Hematopoietic multipotent progenitor cell (in vitro differentiated cells): ENCODE results near the gene GOLIM4. TPM values are rescaled to one million over a fixed set of nuclear protein-coding genes. Genes with fewer than 3 reads are reported as not detected.
"Not testable (repeated sequence)": the region's sequence is repeated elsewhere in the genome, so short reads cannot be mapped to it uniquely, and the experiment has no call there.

Experiments used
- DNase-seq, 3 donors: peaks; one replicate each; pipeline ENCODE4 v3.0.0-alpha.2; 2011 to 2015; ENCODE audit warnings: low read depth in 2 of 3, low spot score in 2 of 3
- total RNA-seq: library from RNA; depleted of rRNA; stranded (reverse); fragments of >200 nt; gene quantifications from one replicate; pipeline ENCODE4 v1.2.3, GENCODE V29; 2012

Gene GOLIM4
- total RNA-seq, 1 donor, result 22.1 TPM

GRCh38 chr3:168049367-168049974, 46.3 kb downstream of the GOLIM4 start:
- no peak for DNase-seq

DNA sequence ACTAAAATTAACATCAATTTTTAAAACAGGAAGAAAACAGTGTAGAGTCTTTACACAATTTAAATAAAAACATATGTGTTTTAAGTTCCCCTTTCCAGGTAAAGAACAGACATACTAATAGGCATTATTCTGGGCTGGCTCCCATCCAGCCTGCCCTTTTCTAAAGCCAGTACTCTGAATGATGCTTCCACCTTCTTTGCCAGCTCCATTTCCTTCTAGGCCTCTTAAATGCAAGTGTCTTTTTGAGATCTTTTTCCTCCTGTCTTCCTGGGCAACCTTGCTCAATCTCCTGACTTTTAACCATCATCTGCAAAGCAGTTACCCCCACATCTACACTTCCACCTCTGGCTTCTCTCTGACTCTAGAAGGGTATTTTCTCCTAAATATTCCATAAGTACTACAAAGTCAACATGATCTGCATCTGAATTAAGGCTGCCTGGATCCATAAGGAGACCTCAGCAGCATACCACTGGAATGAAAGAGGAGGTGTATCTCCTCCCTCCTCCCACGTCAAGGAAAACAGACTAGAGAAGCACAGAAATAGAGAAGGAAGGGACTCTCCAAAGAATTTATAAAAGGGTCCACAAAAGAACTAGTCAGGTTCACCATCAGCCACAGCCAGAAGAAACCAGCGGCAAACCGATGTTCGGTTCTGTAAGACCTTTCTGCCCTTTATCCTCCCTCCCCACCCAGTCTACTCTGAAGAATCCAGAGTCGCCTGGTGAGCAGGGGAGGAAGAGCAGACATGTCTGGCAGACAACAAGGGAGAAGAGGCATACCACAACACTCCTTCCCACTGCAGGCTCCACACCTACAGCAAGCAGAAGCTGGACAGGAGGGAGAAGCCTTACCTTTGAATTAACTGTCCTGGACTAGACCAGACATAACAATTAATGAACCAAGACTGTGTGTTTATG, 47.1 kb downstream of the GOLIM4 start:
- peak in 1 of 3 donors; percentile 31 for DNase-seq

DNA sequence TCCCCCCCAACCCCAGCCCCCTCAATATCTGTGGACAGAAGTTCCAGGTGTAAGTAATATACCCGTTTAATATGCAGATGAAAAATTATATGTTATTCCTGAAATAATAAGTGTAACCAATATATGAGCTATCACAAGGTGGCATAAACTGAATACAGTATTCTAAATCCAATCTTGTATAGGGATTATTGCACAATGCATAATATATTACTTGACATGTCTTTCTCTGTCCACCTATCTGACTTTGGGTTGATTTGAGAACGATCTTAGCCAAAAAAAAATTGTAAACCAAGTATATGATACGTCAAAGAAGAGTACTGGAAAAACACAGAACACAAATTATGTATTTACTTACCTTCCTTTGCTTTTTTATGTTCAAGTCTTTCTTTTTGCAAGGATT, 47.8 kb downstream of the GOLIM4 start:
- DNase-seq, result no peak

- DNase-seq, result peak in 2 of 3 donors; percentile 67 to 89
Measured at GRCh38 chr3:168047190-168047795, 48.4 kb downstream of the GOLIM4 start.

DNA sequence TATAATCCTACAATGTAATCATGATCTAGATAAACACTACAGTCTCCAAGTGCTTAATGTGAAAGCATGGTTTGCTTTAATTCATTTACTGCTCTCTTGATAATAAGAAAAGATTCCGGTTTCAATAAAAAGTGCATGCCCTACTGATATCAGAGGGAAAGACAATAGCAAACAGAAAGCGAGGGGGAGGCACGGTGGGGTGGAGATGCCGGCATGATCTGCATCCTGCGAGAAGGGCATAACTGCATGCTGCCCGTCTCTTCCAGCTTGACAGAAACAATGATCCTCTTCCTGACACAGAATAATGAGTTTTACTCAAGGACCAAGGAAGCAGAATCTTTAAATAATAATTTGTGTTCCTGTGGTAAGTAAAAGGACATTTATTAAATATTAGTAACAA, 51.7 kb downstream of the GOLIM4 start:
- DNase-seq, result no peak

DNA sequence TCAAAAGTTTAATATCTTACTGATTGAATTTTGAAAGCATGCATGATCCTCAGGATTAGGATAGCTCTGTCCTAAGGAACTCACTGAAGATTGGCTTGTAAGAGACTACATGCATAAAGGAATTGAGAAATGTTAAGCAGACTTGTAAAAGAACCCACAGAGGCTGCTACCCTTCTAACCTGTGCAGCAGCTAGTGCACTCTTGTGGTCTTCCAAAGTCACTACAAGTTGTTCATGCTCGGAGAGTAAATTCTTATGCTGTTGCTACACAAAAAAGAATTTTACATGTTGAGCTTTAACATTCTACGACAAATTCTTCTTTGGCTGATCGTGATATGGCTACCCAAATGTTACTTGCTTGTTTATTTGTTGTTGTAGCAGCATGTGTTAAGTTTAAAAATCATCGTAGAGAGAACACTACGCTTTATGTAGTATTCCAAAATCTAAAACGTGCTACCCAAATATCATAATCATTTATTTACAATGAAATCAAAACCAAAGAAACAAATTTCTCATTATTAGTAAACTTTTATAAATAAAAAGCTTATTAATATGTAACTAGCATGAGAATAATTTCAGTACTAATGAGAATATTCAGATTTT, 55.0 kb downstream of the GOLIM4 start:
- peak in 2 of 3 donors; percentile 37 to 76 for DNase-seq

- DNase-seq, result no peak
Measured at GRCh38 chr3:168037020-168037419, 58.7 kb downstream of the GOLIM4 start.

GRCh38 chr3:168036619-168037018, 59.1 kb downstream of the GOLIM4 start:
- no peak for DNase-seq

DNA sequence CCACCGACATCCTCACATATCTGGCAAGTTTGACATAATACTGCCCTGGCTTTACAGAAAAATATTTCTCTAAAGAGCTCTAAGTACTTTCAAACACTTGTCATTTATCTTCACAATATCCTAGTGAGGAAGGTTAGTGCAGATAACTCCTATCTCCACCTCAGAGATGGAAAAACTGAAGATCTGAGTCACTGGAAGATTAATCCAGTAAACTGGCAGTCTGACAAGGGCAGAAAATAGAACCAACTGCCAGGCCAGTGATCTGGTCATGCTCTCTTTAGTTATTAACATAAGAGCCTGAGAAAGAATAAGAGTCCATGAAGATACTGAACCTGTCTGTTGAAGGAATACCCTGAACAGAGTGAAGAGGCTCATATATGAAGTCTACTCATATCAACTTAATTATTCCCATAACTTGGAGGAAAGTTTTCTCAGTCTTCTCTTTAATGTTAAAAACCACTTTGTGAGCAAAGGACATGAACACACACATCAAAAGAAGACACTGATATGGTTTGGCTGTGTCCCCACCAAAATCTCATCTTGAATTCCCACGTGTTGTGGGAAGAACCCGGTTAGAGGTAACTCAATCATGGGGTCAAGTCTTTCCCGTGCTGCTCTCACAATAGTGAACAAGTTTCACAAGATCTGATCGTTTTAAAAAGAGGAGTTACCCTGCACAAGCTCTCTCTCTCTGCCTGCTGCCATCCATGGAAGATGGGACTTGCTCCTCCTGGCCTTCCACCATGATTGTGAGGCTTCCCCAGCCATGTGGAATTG, 61.4 kb downstream of the GOLIM4 start:
- peak in 1 of 3 donors; percentile 7 for DNase-seq

DNA sequence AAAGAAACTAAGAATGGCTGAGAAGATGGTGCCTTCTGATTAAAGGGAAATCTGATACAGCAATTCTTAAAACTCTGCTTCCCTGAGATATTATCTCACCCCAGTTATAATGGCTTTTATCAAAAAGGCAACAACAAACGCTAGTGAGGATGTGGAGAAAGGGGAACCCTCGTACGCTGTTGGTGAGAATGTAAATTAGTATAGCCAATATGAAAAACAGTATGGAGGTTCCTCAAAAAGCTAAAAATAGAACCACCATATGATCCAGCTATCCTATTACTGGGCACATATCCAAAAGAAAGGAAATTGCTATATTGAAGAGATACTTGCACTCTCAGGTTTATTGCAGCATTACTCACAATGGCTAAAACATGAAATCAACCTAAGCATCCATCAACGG, 65.1 kb downstream of the GOLIM4 start:
- DNase-seq, result peak in 1 of 3 donors; percentile 33

GRCh38 chr3:168029705-168030104, 66.0 kb downstream of the GOLIM4 start:
- DNase-seq, result no peak

DNA sequence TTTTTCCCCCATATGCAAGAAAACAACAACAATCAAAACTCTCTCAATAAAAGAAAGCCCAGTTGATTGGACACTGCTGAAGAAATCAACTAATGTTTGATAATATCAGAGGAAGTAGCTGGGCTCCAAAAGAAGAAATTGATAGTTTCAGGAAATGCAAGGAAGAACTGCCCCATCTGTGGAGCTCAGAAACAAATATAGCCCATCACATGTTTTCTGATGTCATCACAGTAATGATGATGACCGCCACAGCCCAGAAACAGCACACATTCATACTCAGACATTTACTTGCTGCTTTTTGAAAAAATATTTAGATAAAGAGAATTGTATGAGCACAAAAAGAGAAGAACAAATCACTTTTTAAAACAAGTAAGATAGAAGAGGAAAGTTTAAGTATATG, 67.6 kb downstream of the GOLIM4 start:
- no peak for DNase-seq

DNA sequence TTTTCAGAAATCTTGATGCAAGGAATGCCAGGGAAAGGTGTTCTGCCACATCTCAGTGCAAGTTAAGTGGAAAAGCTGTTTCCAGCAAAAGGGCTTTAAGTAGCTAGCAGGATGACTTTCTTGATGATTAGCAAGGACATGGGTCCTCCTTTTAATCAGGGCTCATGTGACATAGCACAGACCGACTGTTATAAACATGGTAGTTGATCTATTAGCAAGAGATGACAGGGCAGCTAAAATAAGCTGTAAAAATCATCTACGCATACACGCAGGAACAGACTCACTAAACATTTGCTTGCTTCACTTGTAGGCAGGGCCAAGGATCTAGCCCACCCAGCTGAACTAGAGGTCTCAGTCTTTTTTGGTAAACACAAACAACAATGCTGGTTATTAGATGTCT, 69.0 kb downstream of the GOLIM4 start:
- DNase-seq, result no peak

- DNase-seq, result no peak
Measured at GRCh38 chr3:168025076-168025475, 70.6 kb downstream of the GOLIM4 start.

GRCh38 chr3:168024537-168024941, 71.2 kb downstream of the GOLIM4 start:
- peak in 2 of 3 donors; percentile 50 to 66 for DNase-seq

- DNase-seq, result no peak
Measured at GRCh38 chr3:168021737-168022450, 73.8 kb downstream of the GOLIM4 start.

GRCh38 chr3:168011280-168011679, 84.4 kb downstream of the GOLIM4 start:
- not testable (repeated sequence) for DNase-seq

GRCh38 chr3:168006584-168006983, 89.1 kb downstream of the GOLIM4 start:
- DNase-seq, result no peak

DNA sequence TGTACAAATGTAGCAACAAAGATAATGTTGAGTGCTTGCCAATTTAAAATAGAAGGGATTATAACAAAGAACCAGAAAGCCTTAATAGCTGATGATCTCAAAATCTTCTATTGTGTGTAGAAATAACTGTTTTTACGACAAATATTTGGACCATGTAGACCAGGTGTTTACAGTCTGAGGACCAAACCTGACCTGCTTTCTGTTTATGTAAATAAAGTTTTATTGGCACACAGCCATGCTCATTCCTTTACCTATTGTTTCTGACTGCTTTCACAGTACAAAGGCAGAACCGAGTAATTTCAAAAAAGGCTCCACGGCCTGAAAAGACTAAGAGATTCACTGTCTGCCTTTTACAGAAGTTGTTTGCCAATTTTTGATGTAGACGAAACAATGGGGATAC, 91.8 kb downstream of the GOLIM4 start:
- DNase-seq, result no peak
